K562 (cell line): ENCODE measurements around the gene PRPF6. TPM values are rescaled to one million over a fixed set of nuclear protein-coding genes. Genes with fewer than 3 reads are reported as not detected.

ENCODE experiments used
- ATAC-seq: fragments of 200-7000 bp; cut with Tn5 transposase; 3 replicates; pipeline ENCODE4 v1.9.1; 2020; ENCODE audit warnings: moderate library complexity
- BruUV-seq: library from RNA; stranded (reverse); fragments of 400-500 nt; replicated peaks from 2 replicates; lab custom pipeline; 2021; lab: Mats Ljungman, UMichigan
- CTCF ChIA-PET: fragments of 300-600 bp; formaldehyde crosslinking; extraction: SDS; loops from one replicate; lab custom pipeline; 2021; ENCODE audit warnings: low intra/inter-chr PET ratio; lab: Yijun Ruan, JAX
- POLR2A ChIA-PET: fragments of 300-600, 350-650 bp; sonication (Branson Sonifier 250); formaldehyde crosslinking; extraction: SDS; loops from one replicate; lab custom pipeline; 2021; ENCODE audit warnings: antibody characterized with exemption, inconsistent platforms; lab: Yijun Ruan, JAX
- DNase-seq, 4 experiments: peaks; one replicate each; pipeline versions ENCODE4 v3.0.0 to v3.0.0-alpha.2; 2011 to 2018; ENCODE audit warnings: low spot score in 3 of 4, mixed read lengths in 3 of 4; ENCODE audit errors: extremely low read depth in 1 of 4
- FAIRE-seq: peaks from 2 replicates; lab custom pipeline; 2011; peaks lifted over from hg19 to GRCh38; lab: Jason Lieb, UNC
- H2AFZ ChIP-seq: 2 replicates; pipeline ENCODE4 v1.6.0; 2011; ENCODE audit warnings: low read depth, low read length, control low read depth, inconsistent platforms
- H3K27ac ChIP-seq: fragments of 200-600 bp; 3 replicates; pipeline ENCODE4 v1.8.0; 2011; ENCODE audit warnings: low read depth, mild to moderate bottlenecking, control low read depth, inconsistent platforms, low read length, moderate library complexity, mixed read lengths; ENCODE audit errors: extremely low read depth
- H3K27me3 ChIP-seq, 2 experiments: fragments of 300-600 bp in 1 of 2; 2 replicates in 1 of 2; 3 replicates in 1 of 2; pipeline versions ENCODE4 v1.6.0 to v1.8.0; 2011; ENCODE audit warnings: inconsistent platforms in 2 of 2, low read length in 2 of 2, mild to moderate bottlenecking in 1 of 2, mixed read lengths in 1 of 2, moderate library complexity in 1 of 2; ENCODE audit not compliant: control insufficient read depth in 2 of 2, insufficient read depth in 2 of 2
- H3K36me3 ChIP-seq: fragments of 300-600 bp; 3 replicates; pipeline ENCODE4 v1.8.0; 2011; ENCODE audit warnings: mild to moderate bottlenecking, low read length, inconsistent platforms; ENCODE audit not compliant: control insufficient read depth, insufficient read depth
- H3K4me1 ChIP-seq, 2 experiments: fragments of 200-600 bp in 1 of 2; replicated peaks in 1 of 2; 2 replicates in 1 of 2; 3 replicates in 1 of 2; pipeline versions ENCODE4 v1.5.1 to v1.8.0; 2011; ENCODE audit warnings: inconsistent platforms in 2 of 2, low read length in 2 of 2, mild to moderate bottlenecking in 1 of 2, mixed read lengths in 1 of 2, moderate library complexity in 1 of 2; ENCODE audit not compliant: control insufficient read depth in 2 of 2, insufficient read depth in 2 of 2
- H3K4me2 ChIP-seq: 2 replicates; pipeline ENCODE4 v1.6.1; 2011; ENCODE audit warnings: low read length, control low read depth, inconsistent platforms, mixed read lengths; ENCODE audit not compliant: insufficient read depth
- H3K4me3 ChIP-seq: fragments of 200-600 bp; sonication (generic), shearing (Covaris generic); 2 replicates; pipeline ENCODE4 v1.5.1; 2016; ENCODE audit warnings: control low read depth, inconsistent platforms
- H3K79me2 ChIP-seq: fragments of 200-600 bp; 3 replicates; pipeline ENCODE4 v1.8.0; 2011; ENCODE audit warnings: low read length, inconsistent platforms; ENCODE audit not compliant: control insufficient read depth, insufficient read depth
- H3K9ac ChIP-seq, 2 experiments: 2 replicates each; pipeline versions ENCODE4 v1.6.0 to v1.6.1; 2011; ENCODE audit warnings: low read depth in 2 of 2, low read length in 2 of 2, control low read depth in 1 of 2, inconsistent platforms in 1 of 2, mild to moderate bottlenecking in 1 of 2, mixed read lengths in 1 of 2; ENCODE audit not compliant: insufficient read depth in 1 of 2
- H3K9me1 ChIP-seq: one replicate; pipeline ENCODE4 v1.6.0; 2011; ENCODE audit warnings: inconsistent platforms, mild to moderate bottlenecking, low read length, moderate library complexity; ENCODE audit not compliant: control insufficient read depth, insufficient read depth
- H3K9me3 ChIP-seq: replicated peaks from 2 replicates; pipeline ENCODE4 v1.5.1; 2011; ENCODE audit warnings: low read depth, low read length, inconsistent platforms; ENCODE audit not compliant: control insufficient read depth, insufficient read depth
- H4K20me1 ChIP-seq: replicated peaks from 2 replicates; pipeline ENCODE4 v1.6.1; 2011; ENCODE audit warnings: low read length, inconsistent platforms, mixed read lengths; ENCODE audit not compliant: control insufficient read depth, insufficient read depth
- BRD9 ChIP-seq: fragments of 450-650 bp; IDR thresholded peaks from 2 replicates; pipeline ENCODE4 v1.6.1; 2018; ENCODE audit warnings: low read depth; ENCODE audit not compliant: partially characterized antibody
- GABPB2 ChIP-seq: fragments of 250-450 bp; sonication (Bioruptor Pico); conservative IDR thresholded peaks from 2 replicates; pipeline ENCODE4 v1.5.1; 2021; ENCODE audit warnings: mild to moderate bottlenecking
- HNRNPLL ChIP-seq: fragments of 200-400 bp; formaldehyde crosslinking; IDR thresholded peaks from 2 replicates; pipeline ENCODE4 v1.6.1; 2017; ENCODE audit warnings: low read length, low read depth, mild to moderate bottlenecking; ENCODE audit not compliant: poor library complexity, severe bottlenecking
- PYGO2 ChIP-seq: fragments of 450-650 bp; IDR thresholded peaks from 2 replicates; pipeline ENCODE4 v1.6.1; 2016; ENCODE audit warnings: mild to moderate bottlenecking, missing genetic modification characterization, moderate library complexity, missing compliant biosample characterization
- SMC3 ChIP-seq: conservative IDR thresholded peaks from 2 replicates; pipeline ENCODE4 v1.6.1; 2011; ENCODE audit warnings: low read depth, low read length, improper control_type of control experiment; ENCODE audit not compliant: insufficient read depth
- SOX6 ChIP-seq: fragments of 450-650 bp; IDR thresholded peaks from 2 replicates; pipeline ENCODE4 v1.6.1; 2014; ENCODE audit warnings: mild to moderate bottlenecking
- STAG1 ChIP-seq: sonication (generic); formaldehyde crosslinking; IDR thresholded peaks from 2 replicates; pipeline ENCODE4 v1.5.0; 2020; ENCODE audit warnings: missing genetic modification reagents, borderline replicate concordance
- TFAM ChIP-seq: fragments of 250-450 bp; sonication (Bioruptor Pico); conservative IDR thresholded peaks from 2 replicates; pipeline ENCODE4 v1.5.0; 2021; ENCODE audit warnings: mild to moderate bottlenecking, moderate library complexity
- WGBS: fragments of 100-300 bp; shearing (Covaris generic); methylation state at CpG from one replicate; pipeline ENCODE4 v1.1.6; 2016; ENCODE audit warnings: low coverage, mixed read lengths; ENCODE audit not compliant: insufficient coverage; ENCODE audit errors: missing lambda C conversion rate; 5-methylcytosine and 5-hydroxymethylcytosine counted together
- in situ Hi-C: fragments of 300-500 bp; cut with MboI; formaldehyde crosslinking; loops from 4 replicates; pipeline ENCODE4 v1.15.0; 2018; ENCODE audit warnings: inconsistent platforms, mixed read lengths
- intact Hi-C: fragments of 100-400 bp; cut with micrococcal nuclease; formaldehyde crosslinking; loops from 2 replicates; pipeline ENCODE4 v1.14.2; 2022
- polyA plus RNA-seq, 8 experiments: library from polyadenylated mRNA; depleted of rRNA in 4 of 8; stranded (reverse) in 5 of 8; unstranded in 3 of 8; fragments of >200 nt; fragmentation: Nextera tagmentation in 2 of 8; fragmentation: Illumina TruSeq in 1 of 8; extraction: Ambion mirVana in 2 of 8; extraction: Trizol in 1 of 8; gene quantifications; 2 replicates each; pipeline versions ENCODE4 v1.2.1 to v1.2.3, GENCODE V29; 2011 to 2014; ENCODE audit warnings: inconsistent platforms in 1 of 8, missing spikeins in 1 of 8
- total RNA-seq, 7 experiments: library from RNA; depleted of rRNA in 6 of 7; stranded (reverse); fragments of >200 nt in 6 of 7; fragmentation: Illumina TruSeq in 2 of 7; extraction: Trizol in 2 of 7; gene quantifications; 2 replicates each; pipeline versions ENCODE4 v1.2.1 to v1.2.3, GENCODE V29; 2011 to 2021; ENCODE audit warnings: low replicate concordance in 1 of 7
- TF ChIP-seq, protein P1 (sequence below): fragments of 250-450 bp; sonication (Bioruptor Pico); IDR thresholded peaks from 2 replicates; pipeline ENCODE4 v1.4.0; 2020; ENCODE audit warnings: mild to moderate bottlenecking, moderate library complexity
- TF ChIP-seq, protein P2 (sequence below), 2 experiments: IDR thresholded peaks; 2 replicates each; pipeline ENCODE4 v1.6.1; 2011; ENCODE audit warnings: borderline replicate concordance in 1 of 2, control low read depth in 1 of 2, low read depth in 1 of 2, low read length in 1 of 2, mild to moderate bottlenecking in 1 of 2, mixed read lengths in 1 of 2, moderate library complexity in 1 of 2; ENCODE audit not compliant: insufficient read depth in 1 of 2, insufficient read length in 1 of 2, poor library complexity in 1 of 2, severe bottlenecking in 1 of 2; ENCODE audit errors: extremely low read depth in 1 of 2
- TF ChIP-seq, protein P3 (sequence below): sonication (generic); formaldehyde crosslinking; IDR thresholded peaks from 2 replicates; pipeline ENCODE4 v1.8.1; 2023; ENCODE audit warnings: mild to moderate bottlenecking, missing genetic modification reagents

The PRPF6 gene
- total and polyA plus RNA-seq, 9 of the 15 experiments (the other 6 are each of a cell fraction or from before 2014, with no cell fraction given), result 4.2 to 83.2 (median 59.9) TPM

GRCh38 chr20:63931735-63932134 is 49.2 kb upstream of the PRPF6 start:
- no peaks in the 10 kb centered on the region for H3K9me3 ChIP-seq
- no peaks in the 10 kb centered on the region for H3K9me1 ChIP-seq
- H4K20me1 ChIP-seq, result peaks cover 4% of the 10 kb centered on the region; the same call in 1 of the 2 replicates
- no peaks in the 10 kb centered on the region; the same call in 2 of the 3 replicates for H3K79me2 ChIP-seq
- POLR2A ChIA-PET, result interaction anchor here (0.6 kb wide), 2 partner anchors 62 to 281 kb away, joined by 3 read pairs; no protein-coding TSS in a partner anchor
- peaks cover 0 to 27% of the 10 kb centered on the region in 2 experiments; a peak in 2 of 5 replicates for H3K4me1 ChIP-seq
- H3K36me3 ChIP-seq, result peaks cover 88% of the 10 kb centered on the region; the same call in 2 of the 3 replicates
- in situ Hi-C loops, result no loop called here
- ATAC-seq, result no peak
- no peak overlapping the region for H3K9ac ChIP-seq
- no peak overlapping the region for H3K4me3 ChIP-seq
- DNase-seq, result no peak
- CTCF ChIA-PET, result no interaction called here
- no peak for FAIRE-seq
- no peak overlapping the region for H3K4me2 ChIP-seq
- no peaks in the 10 kb centered on the region for H3K27me3 ChIP-seq
- WGBS, result 97% methylated on average over 13 of the region's 19 CpGs
- H2AFZ ChIP-seq, result no peak overlapping the region
- no TSS peak for BruUV-seq
- TF ChIP-seq STAG1 (CRISPR knock-in tag), result no peak
- no peak for TF ChIP-seq SMC3
- TF ChIP-seq SOX6, result no peak
- TF ChIP-seq, protein P1, sequence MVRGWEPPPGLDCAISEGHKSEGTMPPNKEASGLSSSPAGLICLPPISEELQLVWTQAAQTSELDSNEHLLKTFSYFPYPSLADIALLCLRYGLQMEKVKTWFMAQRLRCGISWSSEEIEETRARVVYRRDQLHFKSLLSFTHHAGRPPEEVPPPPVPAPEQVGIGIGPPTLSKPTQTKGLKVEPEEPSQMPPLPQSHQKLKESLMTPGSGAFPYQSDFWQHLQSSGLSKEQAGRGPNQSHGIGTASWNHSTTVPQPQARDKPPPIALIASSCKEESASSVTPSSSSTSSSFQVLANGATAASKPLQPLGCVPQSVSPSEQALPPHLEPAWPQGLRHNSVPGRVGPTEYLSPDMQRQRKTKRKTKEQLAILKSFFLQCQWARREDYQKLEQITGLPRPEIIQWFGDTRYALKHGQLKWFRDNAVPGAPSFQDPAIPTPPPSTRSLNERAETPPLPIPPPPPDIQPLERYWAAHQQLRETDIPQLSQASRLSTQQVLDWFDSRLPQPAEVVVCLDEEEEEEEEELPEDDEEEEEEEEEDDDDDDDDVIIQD (CRISPR knock-in tag), result no peak
- TF ChIP-seq, protein P2, sequence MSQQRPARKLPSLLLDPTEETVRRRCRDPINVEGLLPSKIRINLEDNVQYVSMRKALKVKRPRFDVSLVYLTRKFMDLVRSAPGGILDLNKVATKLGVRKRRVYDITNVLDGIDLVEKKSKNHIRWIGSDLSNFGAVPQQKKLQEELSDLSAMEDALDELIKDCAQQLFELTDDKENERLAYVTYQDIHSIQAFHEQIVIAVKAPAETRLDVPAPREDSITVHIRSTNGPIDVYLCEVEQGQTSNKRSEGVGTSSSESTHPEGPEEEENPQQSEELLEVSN (IDR thresholded peaks at IDR 0.05; ENCODE audit: borderline replicate concordance in 1 of 2, extremely low read depth in 1 of 2, insufficient read depth in 1 of 2, insufficient read length in 1 of 2, low read depth in 1 of 2, low read length in 1 of 2, poor library complexity in 1 of 2, severe bottlenecking in 1 of 2), result no peak
- no peak for TF ChIP-seq TFAM (CRISPR knock-in tag)
- TF ChIP-seq, protein P3, sequence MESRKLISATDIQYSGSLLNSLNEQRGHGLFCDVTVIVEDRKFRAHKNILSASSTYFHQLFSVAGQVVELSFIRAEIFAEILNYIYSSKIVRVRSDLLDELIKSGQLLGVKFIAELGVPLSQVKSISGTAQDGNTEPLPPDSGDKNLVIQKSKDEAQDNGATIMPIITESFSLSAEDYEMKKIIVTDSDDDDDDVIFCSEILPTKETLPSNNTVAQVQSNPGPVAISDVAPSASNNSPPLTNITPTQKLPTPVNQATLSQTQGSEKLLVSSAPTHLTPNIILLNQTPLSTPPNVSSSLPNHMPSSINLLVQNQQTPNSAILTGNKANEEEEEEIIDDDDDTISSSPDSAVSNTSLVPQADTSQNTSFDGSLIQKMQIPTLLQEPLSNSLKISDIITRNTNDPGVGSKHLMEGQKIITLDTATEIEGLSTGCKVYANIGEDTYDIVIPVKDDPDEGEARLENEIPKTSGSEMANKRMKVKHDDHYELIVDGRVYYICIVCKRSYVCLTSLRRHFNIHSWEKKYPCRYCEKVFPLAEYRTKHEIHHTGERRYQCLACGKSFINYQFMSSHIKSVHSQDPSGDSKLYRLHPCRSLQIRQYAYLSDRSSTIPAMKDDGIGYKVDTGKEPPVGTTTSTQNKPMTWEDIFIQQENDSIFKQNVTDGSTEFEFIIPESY (CRISPR knock-in tag), result no peak
- no peak for TF ChIP-seq GABPB2 (CRISPR knock-in tag)
- TF ChIP-seq PYGO2 (tag), result no peak
- no peak for TF ChIP-seq BRD9
- no peak for TF ChIP-seq HNRNPLL
- intact Hi-C loops, result no loop called here
- H3K27ac ChIP-seq, result no peak overlapping the region
